SK-N-SH (cell line): ENCODE results near the gene UROD. TPM values are rescaled to one million over a fixed set of nuclear protein-coding genes. Genes with fewer than 3 reads are reported as not detected.

Source experiments
- CTCF ChIA-PET: fragments of 300-600, 350-600 bp; formaldehyde crosslinking; extraction: SDS; loops from one replicate; lab custom pipeline; 2021; lab: Yijun Ruan, JAX
- POLR2A ChIA-PET: fragments of 350-600 bp; sonication (Branson Sonifier 250); formaldehyde crosslinking; extraction: SDS; loops from one replicate; lab custom pipeline; 2020; ENCODE audit warnings: antibody characterized with exemption, inconsistent platforms; lab: Yijun Ruan, JAX
- DNase-seq: peaks from one replicate; pipeline ENCODE4 v3.0.0; 2012
- H2AFZ ChIP-seq: fragments of 200-600 bp; sonication (generic); 2 replicates; pipeline ENCODE4 v1.8.1; 2016; ENCODE audit warnings: antibody characterized with exemption, mild to moderate bottlenecking, low read depth
- H3F3A ChIP-seq: fragments of 200-600 bp; sonication (generic); replicated peaks from 2 replicates; pipeline ENCODE3; 2016; ENCODE audit warnings: antibody characterized with exemption, mild to moderate bottlenecking; ENCODE audit not compliant: insufficient read depth
- H3K27ac ChIP-seq, 2 experiments: fragments of 200-500 bp in 1 of 2; fragments of 200-600 bp in 1 of 2; sonication (Bioruptor generic) in 1 of 2; sonication (generic), shearing (Covaris generic) in 1 of 2; 2 replicates each; pipeline versions ENCODE4 v1.5.1 to v1.6.1; 2014 to 2016; ENCODE audit warnings: low read depth in 2 of 2, inconsistent platforms in 1 of 2, low read length in 1 of 2, mild to moderate bottlenecking in 1 of 2, mixed read lengths in 1 of 2
- H3K27me3 ChIP-seq: fragments of 200-600 bp; sonication (generic), shearing (Covaris generic); 2 replicates; pipeline ENCODE4 v1.6.1; 2016; ENCODE audit warnings: mixed run types; ENCODE audit not compliant: insufficient read depth
- H3K36me3 ChIP-seq, 2 experiments: fragments of 200-500 bp in 1 of 2; fragments of 200-600 bp in 1 of 2; sonication (Bioruptor generic) in 1 of 2; sonication (generic) in 1 of 2; replicated peaks in 1 of 2; 2 replicates each; pipeline versions ENCODE3 to v1.5.1; 2014 to 2016; ENCODE audit warnings: low read length in 1 of 2, mild to moderate bottlenecking in 1 of 2; ENCODE audit not compliant: insufficient read depth in 2 of 2, control insufficient read depth in 1 of 2
- H3K4me1 ChIP-seq, 2 experiments: fragments of 200-500 bp in 1 of 2; fragments of 200-600 bp in 1 of 2; sonication (Bioruptor generic) in 1 of 2; sonication (generic), shearing (Covaris generic) in 1 of 2; 2 replicates each; pipeline versions ENCODE4 v1.5.1 to v1.6.1; 2014 to 2016; ENCODE audit warnings: low read depth in 1 of 2, low read length in 1 of 2, mixed run types in 1 of 2; ENCODE audit not compliant: insufficient read depth in 2 of 2, control insufficient read depth in 1 of 2
- H3K4me2 ChIP-seq: fragments of 200-600 bp; sonication (generic), shearing (Covaris generic); 2 replicates; pipeline ENCODE4 v1.6.1; 2017; ENCODE audit warnings: mixed run types
- H3K4me3 ChIP-seq, 2 experiments: fragments of 200-500 bp in 1 of 2; fragments of 200-600 bp in 1 of 2; sonication (Bioruptor generic) in 1 of 2; sonication (generic), shearing (Covaris generic) in 1 of 2; 2 replicates each; pipeline versions ENCODE4 v1.5.1 to v1.8.1; 2014 to 2016; ENCODE audit warnings: low read depth in 2 of 2, inconsistent platforms in 1 of 2, low read length in 1 of 2, mild to moderate bottlenecking in 1 of 2, mixed read lengths in 1 of 2, moderate library complexity in 1 of 2
- H3K79me2 ChIP-seq: fragments of 200-600 bp; sonication (generic); 2 replicates; pipeline ENCODE4 v1.8.1; 2017; ENCODE audit warnings: mild to moderate bottlenecking; ENCODE audit not compliant: insufficient read depth
- H3K9ac ChIP-seq: fragments of 200-600 bp; sonication (generic); 2 replicates; pipeline ENCODE4 v1.6.1; 2017; ENCODE audit warnings: mixed run types
- H3K9me2 ChIP-seq: fragments of 200-600 bp; sonication (generic); 2 replicates; pipeline ENCODE4 v1.6.1; 2017; ENCODE audit warnings: mixed run types
- H3K9me3 ChIP-seq: fragments of 200-600 bp; sonication (generic); 2 replicates; pipeline ENCODE4 v1.6.1; 2017; ENCODE audit warnings: mixed run types, mild to moderate bottlenecking, moderate library complexity
- H4K20me1 ChIP-seq: fragments of 200-600 bp; sonication (generic); 2 replicates; pipeline ENCODE4 v1.6.1; 2017; ENCODE audit warnings: mild to moderate bottlenecking, mixed run types; ENCODE audit not compliant: insufficient read depth
- CHD2 ChIP-seq: fragments of 150-350 bp; IDR thresholded peaks from 2 replicates; pipeline ENCODE4 v1.6.1; 2018; ENCODE audit warnings: low read length; ENCODE audit not compliant: partially characterized antibody
- ELF1 ChIP-seq: IDR thresholded peaks from 2 replicates; pipeline ENCODE4 v1.4.0; 2012
- FOSL2 ChIP-seq: IDR thresholded peaks from 2 replicates; pipeline ENCODE4 v1.4.0; 2012; ENCODE audit warnings: low read depth, mild to moderate bottlenecking, moderate library complexity, borderline replicate concordance
- FOXJ3 ChIP-seq: sonication (generic); formaldehyde crosslinking; IDR thresholded peaks from 2 replicates; pipeline ENCODE4 v1.5.1; 2020; ENCODE audit warnings: mild to moderate bottlenecking, missing genetic modification reagents
- GABPA ChIP-seq: IDR thresholded peaks from 2 replicates; pipeline ENCODE4 v1.4.0; 2012; ENCODE audit warnings: low read depth, mild to moderate bottlenecking
- GATA2 ChIP-seq: sonication (generic); formaldehyde crosslinking; IDR thresholded peaks from 2 replicates; pipeline ENCODE4 v1.5.0; 2020; ENCODE audit warnings: mild to moderate bottlenecking, missing genetic modification reagents
- JUND ChIP-seq: IDR thresholded peaks from 2 replicates; pipeline ENCODE4 v1.4.0; 2012
- MEF2A ChIP-seq: IDR thresholded peaks from 2 replicates; pipeline ENCODE4 v1.4.0; 2012; ENCODE audit warnings: low read depth, borderline replicate concordance
- NRF1 ChIP-seq: IDR thresholded peaks from 2 replicates; pipeline ENCODE4 v1.6.1; 2012; ENCODE audit warnings: low read depth, mild to moderate bottlenecking, low read length
- RAD21 ChIP-seq: IDR thresholded peaks from 2 replicates; pipeline ENCODE4 v1.6.1; 2012; ENCODE audit warnings: mild to moderate bottlenecking, low read length
- RCOR1 ChIP-seq: fragments of 150-350 bp; IDR thresholded peaks from 2 replicates; pipeline ENCODE4 v1.6.1; 2017; ENCODE audit warnings: antibody characterized with exemption, low read length
- RXRA ChIP-seq: IDR thresholded peaks from 2 replicates; pipeline ENCODE4 v1.4.0; 2012; ENCODE audit warnings: low read depth, mild to moderate bottlenecking, borderline replicate concordance
- SIN3A ChIP-seq: IDR thresholded peaks from 2 replicates; pipeline ENCODE4 v1.6.1; 2012; ENCODE audit warnings: low read depth, mild to moderate bottlenecking, low read length, moderate library complexity, borderline replicate concordance
- TCF12 ChIP-seq: IDR thresholded peaks from 2 replicates; pipeline ENCODE4 v1.4.0; 2012
- YY1 ChIP-seq: IDR thresholded peaks from 2 replicates; pipeline ENCODE4 v1.4.0; 2012; ENCODE audit warnings: low read depth, mild to moderate bottlenecking
- WGBS: methylation state at CpG from one replicate; pipeline ENCODE4 v1.1.6; 2017; ENCODE audit warnings: low lambda C conversion rate; 5-methylcytosine and 5-hydroxymethylcytosine counted together
- polyA plus RNA-seq, 3 experiments: library from polyadenylated mRNA; depleted of rRNA; stranded (reverse); fragments of >200 nt; gene quantifications; 2 replicates each; pipeline ENCODE4 v1.2.3, GENCODE V29; 2012
- TF ChIP-seq, protein P1 (sequence below): IDR thresholded peaks from 2 replicates; pipeline ENCODE4 v1.4.0; 2012; ENCODE audit warnings: low read depth
- TF ChIP-seq, protein P2 (sequence below): fragments of 150-350 bp; IDR thresholded peaks from 2 replicates; pipeline ENCODE4 v1.6.1; 2016; ENCODE audit warnings: mild to moderate bottlenecking, low read depth, low read length

UROD gene
- polyA plus RNA-seq, 1 of the 3 experiments (the other 2 are of a cell fraction) = 230 TPM

DNA sequence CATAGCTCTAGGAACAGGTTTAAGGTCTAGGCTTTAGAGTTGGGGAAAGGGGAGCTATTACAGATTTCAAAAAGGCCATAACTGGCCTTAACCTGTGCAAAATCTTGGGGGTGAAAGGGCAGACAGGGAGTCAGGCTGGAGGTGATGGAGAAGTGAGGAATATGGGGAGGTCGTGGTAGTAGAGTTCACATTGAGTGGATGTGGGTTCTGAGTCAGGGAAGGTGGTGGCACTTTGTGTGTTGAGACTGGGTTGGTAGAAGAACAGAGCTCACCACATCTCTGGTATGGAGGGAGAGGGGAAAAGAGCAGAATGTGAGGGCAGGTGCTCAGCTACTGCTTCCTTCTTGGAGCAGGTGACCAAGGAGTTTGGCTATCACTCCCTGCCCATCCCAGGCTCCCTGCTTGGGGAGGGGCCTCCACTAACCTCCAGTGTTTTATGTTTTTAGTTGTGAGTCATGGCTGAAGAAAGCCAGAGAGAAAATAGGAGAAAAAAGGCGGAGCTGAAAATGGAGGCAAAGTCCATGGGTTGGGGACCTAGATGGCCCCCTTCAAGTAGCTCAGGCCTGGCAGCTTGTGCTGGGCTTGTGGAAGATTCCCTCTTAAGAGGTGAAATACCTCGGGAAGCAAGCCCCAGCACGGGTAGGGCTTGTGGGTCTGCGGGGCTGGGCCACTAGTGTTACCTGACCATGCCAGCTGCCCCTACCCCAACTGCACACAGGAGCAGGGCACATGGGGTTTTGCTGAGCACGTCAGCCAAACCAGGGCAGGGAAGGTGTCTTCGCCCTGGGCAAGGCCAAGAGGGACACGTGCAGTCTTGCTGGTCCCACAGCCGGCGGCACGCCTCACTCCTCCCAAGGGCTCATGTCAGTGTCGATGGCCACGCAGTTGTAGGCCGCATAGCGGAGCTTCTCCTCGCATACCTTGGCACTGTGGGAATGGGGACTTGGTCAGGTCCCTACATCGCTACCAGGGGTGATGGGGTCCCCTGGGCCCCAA lies 9.1 kb upstream of the UROD start (continued):
- TF ChIP-seq, protein P1, sequence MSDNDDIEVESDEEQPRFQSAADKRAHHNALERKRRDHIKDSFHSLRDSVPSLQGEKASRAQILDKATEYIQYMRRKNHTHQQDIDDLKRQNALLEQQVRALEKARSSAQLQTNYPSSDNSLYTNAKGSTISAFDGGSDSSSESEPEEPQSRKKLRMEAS = no peak
- no peak for TF ChIP-seq FOSL2
- TF ChIP-seq RCOR1 = no peak
- no peak for TF ChIP-seq ELF1

DNA sequence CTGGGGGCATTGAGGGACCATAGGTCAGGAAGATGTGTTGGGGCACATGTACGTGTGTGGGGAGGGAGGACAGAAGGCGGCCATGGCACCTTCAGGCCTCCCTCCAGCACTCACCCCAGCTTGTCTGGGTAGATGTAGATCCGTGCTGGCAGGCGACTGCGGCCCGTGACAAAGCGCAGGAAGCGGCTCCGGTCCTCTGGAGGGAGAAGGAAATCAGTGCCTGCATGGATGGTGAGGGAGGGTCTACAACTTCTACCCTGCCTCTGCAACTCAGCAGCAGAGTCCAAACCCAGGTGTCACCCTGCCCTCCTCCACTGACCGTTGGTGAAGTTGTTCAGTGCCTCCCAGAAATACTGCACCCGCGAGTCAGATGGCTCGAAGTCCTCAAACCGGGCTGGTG lies 8.3 kb upstream of the UROD start:
- Histone ChIP-seq H3K4me2 (no peak overlapping the region), H3K36me3 (peaks cover 15 to 57% of the 10 kb centered on the region in 2 experiments)
- POLR2A ChIA-PET = interaction anchor here (0.6 kb wide), 1 partner anchor 11 kb away, joined by 3 read pairs; no protein-coding TSS in a partner anchor

DNA sequence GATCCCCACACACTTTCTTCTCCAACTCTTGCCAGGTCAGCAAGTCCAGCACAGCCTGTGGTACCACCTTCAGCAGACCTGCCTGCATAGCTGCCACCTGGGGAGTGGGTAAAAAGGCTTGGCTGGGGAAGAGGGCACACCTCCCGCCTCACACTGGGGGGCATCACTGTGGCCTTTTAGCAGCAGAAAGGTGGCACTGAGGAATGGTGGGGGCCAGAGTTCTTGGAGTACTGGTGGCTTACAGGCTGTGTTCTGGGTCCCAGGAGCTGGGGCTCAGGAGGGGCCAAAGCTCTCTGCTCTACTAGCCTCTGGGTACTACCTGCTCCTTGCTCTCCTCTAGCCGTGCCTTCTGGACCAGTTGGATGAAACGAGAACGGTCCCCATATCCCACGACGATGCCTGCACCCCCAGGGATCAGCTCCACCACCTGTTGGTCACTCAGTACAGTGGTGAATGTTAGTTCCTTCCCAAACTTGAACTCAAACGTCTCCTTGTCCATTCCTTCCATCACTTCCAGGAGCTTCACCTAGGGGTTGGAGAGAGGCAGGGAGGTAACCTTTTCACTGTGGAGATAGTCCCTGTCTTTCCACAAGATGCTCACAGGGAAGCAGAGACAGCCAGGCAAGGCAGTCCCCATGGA lies 7.7 kb upstream of the UROD start:
- Histone ChIP-seq H3K27ac (no peak overlapping the region), H3K9me3 (no peaks in the 10 kb centered on the region), H2AFZ (no peak overlapping the region), H3K27me3 (no peaks in the 10 kb centered on the region), H3K9me2 (no peaks in the 10 kb centered on the region), H3K4me2 (no peak overlapping the region), H3K9ac (no peak overlapping the region), H3K4me3 (no peak overlapping the region), H3F3A (peaks cover 6% of the 10 kb centered on the region), H3K36me3 (peaks cover 15 to 63% of the 10 kb centered on the region in 2 experiments), H3K79me2 (no peaks in the 10 kb centered on the region), H4K20me1 (no peaks in the 10 kb centered on the region), H3K4me1 (peaks cover 0 to 2% of the 10 kb centered on the region in 2 experiments; a peak in 1 of 4 replicates)
- POLR2A ChIA-PET = interaction anchor here (0.6 kb wide), 1 partner anchor 12 kb away, joined by 3 read pairs; no protein-coding TSS in a partner anchor
- DNase-seq = no peak
- CTCF ChIA-PET = interaction anchor here (2.5 kb wide), 1 partner anchor 10 kb away, joined by 14 read pairs; no protein-coding TSS in a partner anchor
- TF ChIP-seq, protein P2, sequence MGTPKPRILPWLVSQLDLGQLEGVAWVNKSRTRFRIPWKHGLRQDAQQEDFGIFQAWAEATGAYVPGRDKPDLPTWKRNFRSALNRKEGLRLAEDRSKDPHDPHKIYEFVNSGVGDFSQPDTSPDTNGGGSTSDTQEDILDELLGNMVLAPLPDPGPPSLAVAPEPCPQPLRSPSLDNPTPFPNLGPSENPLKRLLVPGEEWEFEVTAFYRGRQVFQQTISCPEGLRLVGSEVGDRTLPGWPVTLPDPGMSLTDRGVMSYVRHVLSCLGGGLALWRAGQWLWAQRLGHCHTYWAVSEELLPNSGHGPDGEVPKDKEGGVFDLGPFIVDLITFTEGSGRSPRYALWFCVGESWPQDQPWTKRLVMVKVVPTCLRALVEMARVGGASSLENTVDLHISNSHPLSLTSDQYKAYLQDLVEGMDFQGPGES = no peak
- TF ChIP-seq MEF2A (no peak), FOXJ3 (CRISPR knock-in tag) (no peak), RXRA (no peak), GABPA (no peak), RAD21 (no peak), TCF12 (no peak), SIN3A (no peak)
- WGBS = 94% methylated on average over 6 of the region's 7 CpGs

More for the DNA sequence above, 8.3 kb upstream of the UROD start:
- Histone ChIP-seq H3K27ac (no peak overlapping the region), H3K79me2 (no peaks in the 10 kb centered on the region), H3K9ac (no peak overlapping the region), H2AFZ (no peak overlapping the region), H3K9me2 (no peaks in the 10 kb centered on the region), H3K9me3 (no peaks in the 10 kb centered on the region)
- no peak for DNase-seq
- TF ChIP-seq GATA2 (CRISPR knock-in tag) (no peak), JUND (no peak), CHD2 (no peak), NRF1 (no peak), TCF12 (no peak), YY1 (no peak)
- TF ChIP-seq, all 33 proteins: peak for 0
- Histone ChIP-seq H3K4me1 (no peaks in the 10 kb centered on the region), H3F3A (peaks cover 7% of the 10 kb centered on the region), H3K4me3 (no peak overlapping the region), H3K27me3 (no peaks in the 10 kb centered on the region), H4K20me1 (no peaks in the 10 kb centered on the region)
- CTCF ChIA-PET = interaction anchor here (1.1 kb wide), 1 partner anchor 167 kb away, joined by 4 read pairs; no protein-coding TSS in a partner anchor
- WGBS = 95% methylated on average over 7 of the region's 14 CpGs
